ENCODE data around the gene AKNA. TPM values are rescaled to one million over a fixed set of nuclear protein-coding genes. Genes with fewer than 3 reads are reported as not detected.

The AKNA gene
- total RNA-seq, 1 experiment from 2014 or later: 29.3 TPM

- peaks cover 55% of the 10 kb centered on the region for H3K4me1 Mint-ChIP-seq
- TF ChIP-seq IRF2 (CRISPR knock-in tag; IDR thresholded peaks at IDR 0.05; ENCODE audit: borderline replicate concordance, low read depth) (no peak), ZNF138 (CRISPR knock-in tag; conservative IDR thresholded peaks at IDR 0.05) (peak; percentile 58; the same call in 1 of the 2 replicates)
- ChIA-PET POLR2A (interaction anchor here (2.7 kb wide), 1 partner anchor 28 kb away, joined by 13 read pairs; no protein-coding TSS in a partner anchor), CTCF (interaction anchor here (1.0 to 2.4 kb wide), 4 partner anchors 16 to 261 kb away, joined by 3 to 8 read pairs (median 4); no protein-coding TSS in a partner anchor)
- H3K9me3 Mint-ChIP-seq: no peaks in the 10 kb centered on the region
- ATAC-seq: no peak
- H3K4me3 Mint-ChIP-seq: peak overlapping the region; percentile 5
- DNase-seq (ENCODE audit: low spot score): no peak
- H3K36me3 Mint-ChIP-seq: peaks cover 14% of the 10 kb centered on the region
- peak overlapping the region; percentile 46 for H3K27ac Mint-ChIP-seq
- H3K27me3 Mint-ChIP-seq (ENCODE audit: low read depth): no peaks in the 10 kb centered on the region
These were observed 18.3 kb downstream of the AKNA start for GRCh38 chr9:114369216-114370130.

DNA sequence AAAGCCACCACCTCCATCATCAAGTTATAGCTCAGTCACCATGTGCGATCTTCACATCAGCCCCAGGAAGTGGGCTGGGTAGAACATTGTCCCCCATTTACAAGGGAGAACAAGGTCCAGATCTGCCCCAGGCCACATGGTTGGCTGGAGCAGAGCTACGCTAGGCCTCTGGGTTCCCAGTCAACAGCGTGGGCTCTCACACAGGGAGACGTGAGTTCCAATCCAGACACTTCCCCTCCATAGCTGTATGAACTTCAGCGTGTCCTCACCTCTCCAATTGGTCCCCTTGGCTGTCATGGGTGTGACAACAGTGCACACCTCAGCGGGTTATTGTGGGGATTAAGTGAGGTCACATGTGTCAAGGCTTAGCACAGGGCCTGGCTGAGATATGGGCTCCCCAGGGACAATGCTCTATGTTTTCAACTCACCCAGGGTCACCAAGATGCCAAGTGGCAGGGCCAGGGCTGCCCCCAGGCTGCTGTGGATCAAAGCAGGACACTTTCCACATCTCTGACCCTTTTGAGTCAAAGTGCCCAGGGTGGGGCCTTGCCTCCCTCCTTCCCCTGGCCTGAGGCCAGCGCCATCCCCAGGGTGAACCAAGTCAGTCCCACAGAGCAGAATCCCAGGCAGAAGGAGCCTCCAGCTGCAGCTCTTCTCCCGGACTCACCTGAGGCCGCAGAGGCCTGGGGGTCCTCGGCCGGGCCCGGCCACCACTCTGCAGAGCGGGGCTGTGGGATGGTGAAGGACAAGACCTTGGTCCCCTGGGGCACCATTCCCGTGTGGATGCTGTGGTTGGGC lies 19.8 kb downstream of the AKNA start:
- H3K9me3 Mint-ChIP-seq: no peaks in the 10 kb centered on the region
- no peak overlapping the region for H3K4me3 Mint-ChIP-seq
- CTCF ChIA-PET: interaction anchor here (1.4 kb wide), 1 partner anchor 38 kb away, joined by 3 read pairs; no protein-coding TSS in a partner anchor
- H3K4me1 Mint-ChIP-seq: peaks cover 45% of the 10 kb centered on the region
- no peak overlapping the region for H3K27ac Mint-ChIP-seq
- POLR2A ChIA-PET: interaction anchor here (0.6 kb wide), 1 partner anchor 458 kb away, joined by 3 read pairs; no protein-coding TSS in a partner anchor
- no peaks in the 10 kb centered on the region for H3K27me3 Mint-ChIP-seq (ENCODE audit: low read depth)
- peaks cover 15% of the 10 kb centered on the region for H3K36me3 Mint-ChIP-seq
- TF ChIP-seq ZNF219 (CRISPR knock-in tag; IDR thresholded peaks at IDR 0.05; ENCODE audit: borderline replicate concordance): no peak
- 0 out of 2 replicates have a peak, but pooled peaks have one; percentile 10 for TF ChIP-seq USF2 (CRISPR knock-in tag; IDR thresholded peaks at IDR 0.05)
- DNase-seq (ENCODE audit: low spot score) (no peak), ATAC-seq (no peak)

DNA sequence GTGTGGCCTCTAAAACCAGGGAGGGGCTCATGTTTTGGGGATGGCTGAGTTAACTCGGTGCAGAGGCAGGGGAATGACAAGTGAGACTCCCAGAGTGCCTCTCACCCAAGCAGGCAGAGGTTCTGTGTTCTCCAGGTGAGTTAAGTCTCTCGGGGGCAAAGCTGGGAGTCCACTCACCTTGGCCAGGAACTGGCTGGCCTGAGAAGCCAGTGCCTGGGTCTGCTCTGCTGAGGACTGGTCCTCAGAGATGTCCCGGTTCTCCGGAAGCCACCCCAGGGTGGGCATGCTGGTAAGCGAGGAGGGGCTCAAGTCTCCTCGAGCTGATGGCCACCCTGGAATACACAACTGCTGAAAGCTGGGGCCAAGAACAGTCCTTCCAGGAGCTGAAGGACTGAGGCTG lies 20.4 kb downstream of the AKNA start:
- peaks cover 17% of the 10 kb centered on the region for H3K36me3 Mint-ChIP-seq
- H3K27me3 Mint-ChIP-seq (ENCODE audit: low read depth): no peaks in the 10 kb centered on the region
- CTCF ChIA-PET: interaction anchor here (1.4 kb wide), 1 partner anchor 38 kb away, joined by 3 read pairs; no protein-coding TSS in a partner anchor
- POLR2A ChIA-PET: no interaction called here
- no peak overlapping the region for H3K27ac Mint-ChIP-seq
- H3K4me3 Mint-ChIP-seq: no peak overlapping the region
- no peak for DNase-seq (ENCODE audit: low spot score)
- H3K4me1 Mint-ChIP-seq: peaks cover 42% of the 10 kb centered on the region
- ATAC-seq: no peak
- no peaks in the 10 kb centered on the region for H3K9me3 Mint-ChIP-seq
- TF ChIP-seq JAZF1 (CRISPR knock-in tag; IDR thresholded peaks at IDR 0.05) (no peak), ZNF532 (CRISPR knock-in tag; IDR thresholded peaks at IDR 0.05; ENCODE audit: borderline replicate concordance) (no peak), FOXK1 (CRISPR knock-in tag; IDR thresholded peaks at IDR 0.05) (no peak), ATF6 (CRISPR knock-in tag; IDR thresholded peaks at IDR 0.05) (no peak), ZNF423 (CRISPR knock-in tag; IDR thresholded peaks at IDR 0.05) (no peak), FOXJ3 (CRISPR knock-in tag; IDR thresholded peaks at IDR 0.05; ENCODE audit: borderline replicate concordance) (no peak), TCF7 (CRISPR knock-in tag; IDR thresholded peaks at IDR 0.05; ENCODE audit: low read depth) (no peak), NR3C1 (CRISPR knock-in tag; conservative IDR thresholded peaks at IDR 0.05; ENCODE audit: low read depth) (no peak), ZNF416 (CRISPR knock-in tag; IDR thresholded peaks at IDR 0.05) (no peak)
- TF ChIP-seq, protein P1, sequence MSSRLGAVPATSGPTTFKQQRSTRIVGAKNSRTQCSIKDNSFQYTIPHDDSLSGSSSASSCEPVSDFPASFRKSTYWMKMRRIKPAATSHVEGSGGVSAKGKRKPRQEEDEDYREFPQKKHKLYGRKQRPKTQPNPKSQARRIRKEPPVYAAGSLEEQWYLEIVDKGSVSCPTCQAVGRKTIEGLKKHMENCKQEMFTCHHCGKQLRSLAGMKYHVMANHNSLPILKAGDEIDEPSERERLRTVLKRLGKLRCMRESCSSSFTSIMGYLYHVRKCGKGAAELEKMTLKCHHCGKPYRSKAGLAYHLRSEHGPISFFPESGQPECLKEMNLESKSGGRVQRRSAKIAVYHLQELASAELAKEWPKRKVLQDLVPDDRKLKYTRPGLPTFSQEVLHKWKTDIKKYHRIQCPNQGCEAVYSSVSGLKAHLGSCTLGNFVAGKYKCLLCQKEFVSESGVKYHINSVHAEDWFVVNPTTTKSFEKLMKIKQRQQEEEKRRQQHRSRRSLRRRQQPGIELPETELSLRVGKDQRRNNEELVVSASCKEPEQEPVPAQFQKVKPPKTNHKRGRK (CRISPR knock-in tag; IDR thresholded peaks at IDR 0.05; ENCODE audit: borderline replicate concordance): no peak
- TF ChIP-seq, protein P2, sequence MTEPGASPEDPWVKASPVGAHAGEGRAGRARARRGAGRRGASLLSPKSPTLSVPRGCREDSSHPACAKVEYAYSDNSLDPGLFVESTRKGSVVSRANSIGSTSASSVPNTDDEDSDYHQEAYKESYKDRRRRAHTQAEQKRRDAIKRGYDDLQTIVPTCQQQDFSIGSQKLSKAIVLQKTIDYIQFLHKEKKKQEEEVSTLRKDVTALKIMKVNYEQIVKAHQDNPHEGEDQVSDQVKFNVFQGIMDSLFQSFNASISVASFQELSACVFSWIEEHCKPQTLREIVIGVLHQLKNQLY (CRISPR knock-in tag; IDR thresholded peaks at IDR 0.05): no peak
- TF ChIP-seq, protein P3, sequence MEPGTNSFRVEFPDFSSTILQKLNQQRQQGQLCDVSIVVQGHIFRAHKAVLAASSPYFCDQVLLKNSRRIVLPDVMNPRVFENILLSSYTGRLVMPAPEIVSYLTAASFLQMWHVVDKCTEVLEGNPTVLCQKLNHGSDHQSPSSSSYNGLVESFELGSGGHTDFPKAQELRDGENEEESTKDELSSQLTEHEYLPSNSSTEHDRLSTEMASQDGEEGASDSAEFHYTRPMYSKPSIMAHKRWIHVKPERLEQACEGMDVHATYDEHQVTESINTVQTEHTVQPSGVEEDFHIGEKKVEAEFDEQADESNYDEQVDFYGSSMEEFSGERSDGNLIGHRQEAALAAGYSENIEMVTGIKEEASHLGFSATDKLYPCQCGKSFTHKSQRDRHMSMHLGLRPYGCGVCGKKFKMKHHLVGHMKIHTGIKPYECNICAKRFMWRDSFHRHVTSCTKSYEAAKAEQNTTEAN (CRISPR knock-in tag; IDR thresholded peaks at IDR 0.05): no peak
